HG02938 (cell line): ENCODE measurements around the gene HOXB1.

Experiments
- ATAC-seq: cut with Tn5 transposase; IDR thresholded peaks from one replicate; pipeline ENCODE4 v1.9.1; 2021; ENCODE audit warnings: mild to moderate bottlenecking, moderate library complexity; ENCODE audit not compliant: unreplicated experiment

HOXB1 gene

DNA sequence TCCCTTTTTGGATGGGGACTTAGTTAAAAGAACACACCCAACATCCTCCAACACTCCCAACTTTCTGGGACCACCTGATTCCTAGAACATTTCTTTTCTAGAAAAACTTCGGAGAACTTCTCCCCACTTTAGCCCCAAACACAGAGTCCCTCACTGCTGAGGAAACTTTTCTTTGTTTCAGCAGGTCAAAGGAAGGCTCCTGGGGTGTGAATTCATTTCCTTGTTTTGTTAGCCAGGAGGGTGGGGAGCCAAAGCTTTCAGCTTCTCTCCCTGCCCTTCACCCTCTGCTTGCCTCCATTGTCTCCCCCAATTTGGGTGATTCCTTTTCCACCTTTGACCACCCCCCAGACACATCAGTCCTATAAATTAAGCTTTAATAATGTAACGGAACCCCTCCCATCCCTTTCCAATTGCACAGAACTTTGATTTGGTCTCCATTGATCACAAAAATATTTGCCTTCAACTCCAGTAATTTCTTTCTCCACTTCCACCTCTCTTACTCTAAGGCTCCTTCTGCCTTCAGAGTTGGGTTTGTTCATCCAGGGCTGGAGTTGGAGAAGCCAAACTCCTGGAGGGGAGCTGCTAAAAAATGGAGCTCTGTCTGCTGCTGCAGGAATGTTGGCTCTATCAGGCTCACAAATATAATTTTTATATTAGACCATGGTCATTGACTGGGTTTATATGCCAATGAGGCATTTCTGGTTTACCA, 37.0 kb upstream of the HOXB1 start:
- ATAC-seq, result no peak

DNA sequence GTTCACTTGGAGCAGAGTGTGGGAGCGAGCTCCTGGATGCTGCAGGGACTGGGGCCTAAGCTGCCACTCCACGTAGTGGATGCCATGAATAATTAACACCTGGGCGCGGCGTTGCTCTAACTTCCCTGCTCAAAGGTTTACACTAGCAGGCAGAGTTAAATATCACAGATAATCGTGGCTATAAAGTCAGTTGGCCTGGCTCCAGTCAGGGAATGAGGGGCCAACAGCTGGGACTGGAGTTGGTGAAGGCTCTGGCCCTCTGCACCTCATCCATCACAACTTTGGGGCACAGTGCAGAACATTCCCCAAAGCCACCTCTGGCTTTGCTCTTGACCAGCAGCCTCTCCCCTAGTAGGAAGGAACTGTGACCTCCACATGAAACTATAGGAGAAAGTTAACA, 36.4 kb upstream of the HOXB1 start:
- no peak for ATAC-seq

- ATAC-seq, result no peak
Measured at GRCh38 chr17:48566717-48567116, 35.9 kb upstream of the HOXB1 start.

DNA sequence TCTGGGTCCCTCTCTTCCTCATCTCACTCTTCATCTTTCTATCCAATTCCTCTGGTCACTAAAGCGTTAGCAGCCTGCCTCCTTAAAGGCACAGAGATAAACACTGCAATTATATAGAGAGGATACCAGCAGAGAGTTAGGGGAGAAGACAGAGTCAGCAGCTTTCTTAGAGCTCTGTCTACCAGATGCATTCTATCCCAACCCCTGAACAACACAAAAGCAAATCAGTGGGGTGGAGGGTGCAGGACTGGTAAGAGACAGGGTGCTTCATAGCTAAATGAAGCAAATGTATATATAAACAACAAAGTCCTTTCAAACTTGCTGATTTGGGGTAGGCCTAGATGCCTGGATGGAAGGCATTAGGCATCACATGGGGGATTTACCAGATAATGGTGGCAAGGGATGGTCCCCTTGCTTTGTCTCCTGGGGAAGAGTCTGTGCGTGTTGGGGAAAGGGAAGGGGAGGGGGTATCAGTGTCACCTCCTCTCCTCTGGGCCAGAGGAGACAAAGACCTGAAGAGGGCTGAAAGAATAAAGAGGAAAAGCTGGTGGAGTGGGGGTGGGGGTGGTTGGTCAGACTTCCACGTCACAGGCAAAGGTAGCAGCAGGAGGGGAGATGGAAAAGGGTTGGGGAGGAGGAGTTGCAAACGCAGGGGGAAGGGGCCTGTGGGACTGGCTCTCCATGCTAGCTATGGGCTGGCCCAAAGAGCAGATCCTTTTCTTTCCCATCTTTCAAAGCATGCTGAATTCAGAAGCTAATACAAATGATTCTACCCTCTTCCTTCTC, 35.3 kb upstream of the HOXB1 start:
- ATAC-seq, result no peak

DNA sequence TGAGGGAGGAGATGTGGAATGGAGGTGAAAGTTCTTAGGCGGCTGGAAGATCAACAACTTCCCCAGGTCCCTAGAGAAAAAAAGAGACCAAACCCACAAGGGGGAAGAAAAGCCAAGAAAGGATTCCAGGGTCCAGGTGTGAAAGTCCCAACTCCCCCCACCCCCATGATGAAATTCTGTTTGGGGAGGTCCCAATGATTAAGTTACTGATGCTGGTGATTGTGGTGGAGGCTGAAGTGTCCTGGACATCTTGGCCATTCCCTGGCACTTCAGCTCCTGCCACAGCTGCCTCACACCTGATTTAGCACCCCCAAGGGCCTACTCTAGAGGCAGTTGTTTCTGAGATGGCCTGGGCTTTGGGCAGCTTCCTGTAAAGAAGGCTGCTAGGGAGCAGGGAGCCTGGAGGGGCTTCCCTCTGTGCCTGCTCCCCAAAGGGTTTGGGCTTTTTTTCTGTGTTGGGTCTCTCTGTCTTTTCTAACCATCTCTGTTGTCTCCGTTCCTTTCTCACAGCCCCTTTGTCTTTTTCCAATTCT, 34.3 kb upstream of the HOXB1 start:
- ATAC-seq, result no peak

DNA sequence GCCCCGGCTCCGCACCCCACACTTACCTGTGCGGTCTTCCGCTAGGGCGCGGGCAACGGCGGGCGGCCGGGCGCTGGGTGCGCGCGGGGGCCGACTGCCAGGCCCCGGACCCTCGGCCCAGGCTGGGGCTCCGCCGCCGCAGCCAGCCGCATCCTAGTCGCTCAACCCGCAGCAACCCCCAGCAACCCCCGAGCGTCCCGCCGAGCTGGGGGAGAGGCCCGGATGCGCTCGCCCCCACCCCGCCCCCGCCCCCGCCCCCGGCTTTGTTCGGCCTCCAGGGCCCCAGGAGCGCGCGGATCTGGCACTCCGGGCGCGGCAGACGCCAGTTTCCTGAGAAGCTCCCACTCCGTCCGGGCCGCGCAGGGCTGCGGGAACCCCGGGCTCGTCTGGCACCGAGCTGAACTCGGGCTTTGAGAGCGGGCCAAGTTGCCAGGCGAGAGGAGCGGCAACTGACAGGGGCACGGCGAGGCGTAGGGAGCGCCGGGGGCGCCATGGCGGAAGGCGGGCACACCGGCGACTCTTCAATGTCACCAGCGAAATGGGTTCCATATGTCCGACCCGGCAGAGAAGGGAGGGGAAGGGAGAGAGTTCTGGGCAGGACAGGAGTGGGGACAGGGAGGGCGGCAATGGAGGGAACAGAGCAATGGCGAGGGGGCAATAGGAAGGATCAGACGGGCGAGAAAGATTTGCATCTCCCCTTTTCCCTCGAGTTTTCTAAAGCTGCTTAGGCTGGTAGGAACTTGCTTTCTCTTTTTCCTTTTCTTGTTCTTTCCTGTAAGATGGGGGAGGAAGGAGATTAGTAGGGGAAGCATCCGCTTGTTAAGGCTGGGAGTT, 33.6 kb upstream of the HOXB1 start:
- no peak for ATAC-seq

DNA sequence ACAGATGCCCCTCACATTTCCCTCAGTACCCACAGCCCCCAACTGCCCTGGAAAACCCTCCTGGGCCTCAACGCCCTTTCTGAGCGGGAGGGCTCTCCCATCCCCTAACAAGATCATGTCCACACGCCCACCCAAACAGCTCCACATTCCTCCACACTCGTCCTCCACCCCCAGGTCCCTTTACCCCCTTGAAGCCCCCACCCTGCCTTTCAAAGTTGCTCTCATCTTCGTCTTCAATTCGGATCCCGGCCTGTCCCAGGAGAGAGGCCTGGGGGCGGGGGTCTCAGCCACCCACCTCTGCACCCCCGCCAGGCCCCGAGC, 33.0 kb upstream of the HOXB1 start:
- no peak for ATAC-seq

DNA sequence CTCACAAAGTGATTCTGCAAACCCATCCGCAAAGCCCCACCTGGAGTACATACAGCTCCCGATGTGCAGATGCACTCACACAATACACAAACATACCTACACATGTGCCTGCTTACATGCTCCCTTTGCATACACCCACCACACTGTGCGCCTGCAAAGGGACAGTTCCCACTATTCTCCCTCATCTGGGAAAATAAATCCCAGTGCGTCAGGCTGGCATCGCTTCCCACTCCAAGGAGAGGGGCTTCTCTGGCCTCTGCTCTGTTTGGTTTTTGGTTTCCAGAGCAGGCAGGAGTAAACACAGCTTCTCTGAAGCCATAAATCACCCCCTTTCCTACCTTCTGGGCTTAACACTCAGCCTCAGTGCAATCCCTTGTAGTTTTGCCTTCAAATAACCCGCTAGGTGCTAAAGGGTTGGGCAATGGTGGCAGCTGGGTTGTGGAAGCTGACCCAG, 32.6 kb upstream of the HOXB1 start:
- no peak for ATAC-seq

DNA sequence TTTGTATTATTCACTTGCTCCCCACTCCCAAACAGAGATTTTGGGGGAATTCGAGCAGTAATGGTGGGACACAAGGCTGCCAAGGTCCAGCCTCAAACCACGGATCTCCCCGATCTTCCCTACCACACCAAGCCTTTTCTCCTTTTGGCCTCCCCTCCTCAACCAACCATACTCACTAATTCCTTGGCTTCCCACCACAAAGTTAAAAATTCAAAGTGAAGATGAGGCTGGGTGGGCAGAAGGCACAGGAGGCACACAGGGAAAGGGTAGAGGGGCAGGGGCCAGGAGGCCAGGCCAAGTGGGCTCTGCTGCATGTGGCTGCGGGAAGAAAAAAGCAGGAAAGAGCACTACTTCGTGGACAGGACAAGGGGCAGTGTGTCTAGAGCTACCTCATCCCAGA, 32.1 kb upstream of the HOXB1 start:
- ATAC-seq, result no peak

DNA sequence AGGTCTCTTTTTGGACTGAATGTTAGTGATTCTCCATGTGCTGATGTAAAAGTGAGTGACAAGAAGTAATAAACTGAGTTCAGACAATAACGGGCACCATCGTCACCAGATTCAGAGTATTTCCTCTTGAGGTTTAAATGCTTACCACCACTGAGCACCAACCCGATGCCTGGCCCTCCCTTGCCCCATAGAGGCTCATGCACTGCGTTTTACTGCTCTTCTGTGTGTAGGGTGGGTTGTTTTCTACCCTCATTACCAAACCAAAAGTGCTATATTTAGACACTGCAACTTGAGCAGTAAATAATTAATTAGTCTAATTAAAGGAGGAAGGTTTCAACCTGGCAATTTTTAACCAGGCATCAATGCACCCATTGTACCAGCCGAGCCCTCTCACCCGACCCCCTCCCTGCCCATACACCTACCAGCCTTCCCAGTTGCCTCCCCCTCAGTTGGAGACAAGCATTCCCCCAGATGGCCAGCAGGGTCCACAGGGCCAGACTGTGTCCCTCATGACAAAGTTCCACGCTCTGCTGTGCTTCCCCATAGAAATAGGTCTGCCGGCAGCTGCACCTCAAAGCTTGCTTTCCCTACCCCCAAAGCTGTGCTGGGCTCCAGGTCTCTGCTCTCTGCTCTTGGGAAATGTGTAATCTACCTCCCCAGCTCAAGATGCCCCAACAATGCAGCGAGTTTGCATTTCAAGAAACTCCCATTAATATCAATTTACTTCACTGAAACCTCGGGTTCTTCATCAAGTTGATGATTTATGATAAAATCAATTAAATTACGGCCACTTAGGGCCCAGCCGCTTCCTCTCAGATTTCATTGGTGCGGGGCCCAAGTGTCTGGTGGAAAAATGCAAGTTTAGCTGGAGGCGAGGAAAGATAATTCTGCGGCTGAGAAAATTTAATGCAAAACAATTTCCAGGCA, 31.3 kb upstream of the HOXB1 start:
- no peak for ATAC-seq

DNA sequence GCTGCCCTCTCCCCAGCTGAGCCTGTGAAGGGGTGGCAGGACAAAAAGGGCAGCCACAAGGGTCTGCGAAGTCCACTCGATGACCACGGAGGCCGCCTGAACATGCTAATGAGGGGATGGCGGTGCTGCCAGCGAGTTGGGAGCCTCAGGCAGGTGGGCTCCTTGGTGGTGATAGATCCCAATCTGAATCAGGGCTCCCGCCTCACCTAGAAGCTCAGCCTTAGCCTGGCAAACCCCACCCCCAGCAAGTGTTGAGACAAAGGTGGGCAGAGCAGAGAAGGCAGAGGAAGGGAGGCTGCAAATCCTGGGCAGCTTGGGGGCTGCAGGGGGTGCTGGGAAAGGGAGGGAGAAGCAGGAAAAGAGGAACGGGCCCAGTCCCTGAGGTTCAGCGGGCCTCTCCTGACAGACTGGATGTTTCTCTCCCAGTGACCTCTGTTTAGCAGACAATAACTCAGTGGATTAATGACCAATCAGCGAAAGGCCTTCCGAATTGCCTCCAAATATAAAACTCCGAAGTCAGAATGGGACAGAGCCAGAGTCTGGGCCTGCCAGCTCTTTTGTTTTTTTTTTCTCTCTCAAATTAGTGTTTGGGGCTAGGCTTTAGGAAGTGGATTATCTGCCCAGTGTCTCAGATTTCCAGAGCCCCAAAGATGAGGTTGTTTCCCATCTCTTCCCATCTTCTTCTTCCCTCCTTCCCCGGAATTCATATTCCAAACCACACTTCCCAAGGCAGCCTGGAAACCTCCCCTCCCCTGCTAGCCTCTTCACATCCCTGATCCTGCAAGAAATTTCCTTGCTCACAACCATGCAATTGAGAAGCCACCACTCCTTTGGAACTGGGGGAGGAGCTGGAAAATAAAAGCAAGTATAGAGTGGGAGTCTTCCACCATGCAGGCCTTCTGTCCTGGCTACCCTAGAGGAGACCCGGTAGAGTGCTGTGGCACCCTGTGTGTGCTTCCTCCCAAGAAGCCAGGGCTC, 29.3 kb upstream of the HOXB1 start:
- ATAC-seq, result no peak

DNA sequence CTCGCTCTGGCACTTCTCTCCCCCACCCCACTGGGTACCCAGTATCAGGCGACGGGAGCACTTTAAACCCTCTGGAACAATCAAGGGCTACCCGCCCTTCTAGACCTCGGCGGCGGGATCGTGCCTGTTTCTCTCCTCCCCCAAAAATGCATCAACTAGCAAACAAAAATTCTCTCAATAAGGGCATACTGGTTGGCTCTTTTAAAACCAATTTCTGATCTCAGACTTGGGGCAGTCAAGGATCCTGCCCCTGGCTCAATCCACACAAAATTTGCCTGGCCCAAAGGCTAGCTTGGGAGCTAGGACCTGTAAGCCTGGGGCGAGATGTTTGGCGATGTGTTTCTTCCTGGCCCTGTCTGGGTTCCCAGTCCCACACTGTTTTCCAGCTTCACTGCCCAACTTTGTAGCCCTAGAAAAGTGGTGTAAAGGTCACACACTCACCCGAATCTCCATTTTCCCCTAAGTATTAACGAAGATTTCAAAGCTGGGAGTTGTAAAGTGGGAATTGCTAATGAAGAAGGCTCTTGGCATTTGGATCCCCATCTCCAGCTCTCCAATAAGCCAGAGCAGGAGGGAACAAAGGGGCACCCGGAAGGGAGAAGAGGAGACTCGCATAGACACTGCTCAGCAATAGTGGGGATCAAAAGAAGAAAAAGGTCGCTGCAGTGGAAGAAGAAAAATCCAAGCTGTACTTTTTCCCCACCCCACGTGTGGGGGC, 28.5 kb upstream of the HOXB1 start:
- ATAC-seq, result no peak

GRCh38 chr17:48558831-48559121, 28.0 kb upstream of the HOXB1 start:
- ATAC-seq, result no peak

DNA sequence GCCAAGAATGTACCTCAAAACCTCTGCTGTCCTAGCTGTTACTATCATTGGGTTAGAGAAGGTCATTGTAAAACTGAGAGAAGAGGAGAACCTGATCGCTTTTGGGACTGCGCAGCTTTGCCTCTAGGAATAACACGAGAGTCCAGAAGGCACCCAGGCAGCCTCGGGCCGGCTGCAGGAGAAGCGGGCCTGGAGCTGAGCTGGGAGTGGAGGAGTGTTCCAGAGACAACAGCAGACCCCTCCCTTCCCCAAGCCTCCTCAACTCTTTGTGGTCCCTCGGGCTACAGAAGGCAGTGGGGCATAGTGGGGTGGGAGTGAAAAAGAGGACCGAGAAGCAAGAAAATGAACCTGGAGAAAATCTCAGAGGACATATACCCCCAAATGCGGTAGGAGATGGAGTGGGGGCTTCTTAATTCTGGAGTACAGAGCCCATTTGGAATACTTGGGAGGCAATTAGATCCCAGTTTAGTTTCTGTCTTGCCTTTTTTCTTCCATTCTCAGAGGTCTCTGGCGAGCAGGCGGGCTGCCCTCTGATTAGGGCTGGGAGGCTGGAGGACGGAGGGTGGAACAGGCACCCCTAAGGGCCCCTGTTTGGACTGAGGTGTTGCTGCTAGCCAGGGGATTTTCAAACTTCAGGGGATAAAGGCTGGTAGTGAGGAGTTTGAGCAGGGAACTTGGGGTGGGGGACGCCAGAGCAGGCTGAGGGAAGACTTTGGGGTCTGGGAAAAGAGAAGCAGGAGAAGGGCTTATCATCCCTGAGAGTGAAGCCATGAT, 27.4 kb upstream of the HOXB1 start:
- ATAC-seq, result no peak

- ATAC-seq, result no peak
Measured at GRCh38 chr17:48556576-48557401, 26.0 kb upstream of the HOXB1 start.

DNA sequence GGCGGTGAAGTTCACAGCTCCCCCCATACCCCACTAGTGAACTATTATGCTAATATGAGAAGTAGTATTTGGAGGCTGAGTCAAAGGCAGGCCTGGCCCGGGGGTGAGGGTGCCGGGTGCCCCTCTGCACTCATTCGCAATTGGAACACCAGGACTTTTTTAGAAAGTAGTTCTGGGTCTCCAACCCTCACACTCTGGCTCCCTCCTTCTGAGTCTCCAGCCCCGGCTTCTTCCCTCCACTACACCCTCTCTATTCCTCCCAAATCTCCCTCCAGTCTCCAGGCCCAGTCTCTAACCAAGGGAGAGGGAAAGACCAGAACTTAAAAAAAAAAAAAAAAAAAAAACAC, 25.4 kb upstream of the HOXB1 start:
- ATAC-seq, result no peak
